CD4-positive, alpha-beta T cell treated with Interleukin-15 for 4 hours (primary cell): Measurements from ENCODE around the gene IGSF6.
"Not testable (repeated sequence)": the region's sequence is repeated elsewhere in the genome, so short reads cannot be mapped to it uniquely, and the experiment has no call there.

ENCODE experiments used
- DNase-seq: peaks from one replicate; pipeline ENCODE4 v3.0.0-alpha.2; 2020; ENCODE audit warnings: low spot score

IGSF6 gene

DNA sequence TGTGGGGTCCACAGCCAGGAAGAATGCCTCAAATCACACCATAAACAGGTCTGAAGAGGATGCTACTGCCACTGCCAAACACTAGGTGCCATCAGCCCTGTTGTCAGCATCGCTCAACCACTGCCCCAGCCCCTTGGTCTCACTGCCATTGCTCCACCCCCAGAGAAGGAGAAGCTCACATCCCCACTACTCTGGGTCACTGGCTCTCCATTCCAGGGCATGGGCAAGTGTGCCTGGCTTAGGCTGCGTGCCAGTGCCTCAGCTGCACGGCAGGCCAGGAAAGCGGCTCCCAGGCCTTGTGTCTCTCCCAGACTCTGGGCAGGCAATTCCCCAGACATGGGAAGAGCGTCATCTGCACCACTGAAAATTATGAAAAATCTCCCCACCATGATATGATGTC, 1.2 kb upstream of the IGSF6 start:
- no peak for DNase-seq

DNA sequence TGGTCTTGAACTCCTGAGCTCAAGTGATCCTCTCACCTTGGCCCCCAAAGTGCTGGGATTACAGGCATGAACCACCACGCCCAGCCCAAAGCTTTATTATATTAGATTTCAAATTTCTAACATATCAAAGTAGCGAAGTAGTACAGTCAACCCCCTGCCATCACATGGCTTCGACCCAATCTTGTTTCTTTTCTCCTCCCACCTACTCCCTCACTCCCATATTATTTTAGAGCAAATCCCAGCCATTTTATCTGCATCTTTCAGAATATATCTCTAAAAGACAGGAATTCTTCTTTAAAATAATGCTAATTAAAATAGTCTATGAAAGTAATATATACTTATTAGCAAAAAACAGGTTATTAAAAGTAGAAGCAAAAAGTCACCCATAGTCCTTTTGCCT, 893 bp downstream of the IGSF6 start:
- DNase-seq = no peak

DNA sequence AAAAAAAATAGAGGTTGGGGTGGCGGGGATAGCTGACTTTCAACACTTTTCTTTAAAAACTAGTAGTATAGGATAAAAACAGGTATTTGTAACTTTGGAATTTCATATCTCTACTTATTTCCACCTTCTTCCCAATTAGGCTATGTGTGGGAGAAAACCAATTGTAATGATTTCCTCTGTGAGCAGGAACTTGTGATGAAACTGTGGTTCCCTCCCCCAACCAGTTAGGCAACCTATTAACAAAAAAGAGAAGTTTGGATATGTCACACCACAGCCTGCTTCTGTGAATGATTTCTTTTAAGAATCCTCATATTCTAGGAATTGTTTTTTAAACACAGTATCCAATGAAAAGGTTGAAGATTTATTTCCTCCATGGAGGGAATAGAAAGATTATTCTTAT, 1.9 kb downstream of the IGSF6 start:
- DNase-seq = no peak

DNA sequence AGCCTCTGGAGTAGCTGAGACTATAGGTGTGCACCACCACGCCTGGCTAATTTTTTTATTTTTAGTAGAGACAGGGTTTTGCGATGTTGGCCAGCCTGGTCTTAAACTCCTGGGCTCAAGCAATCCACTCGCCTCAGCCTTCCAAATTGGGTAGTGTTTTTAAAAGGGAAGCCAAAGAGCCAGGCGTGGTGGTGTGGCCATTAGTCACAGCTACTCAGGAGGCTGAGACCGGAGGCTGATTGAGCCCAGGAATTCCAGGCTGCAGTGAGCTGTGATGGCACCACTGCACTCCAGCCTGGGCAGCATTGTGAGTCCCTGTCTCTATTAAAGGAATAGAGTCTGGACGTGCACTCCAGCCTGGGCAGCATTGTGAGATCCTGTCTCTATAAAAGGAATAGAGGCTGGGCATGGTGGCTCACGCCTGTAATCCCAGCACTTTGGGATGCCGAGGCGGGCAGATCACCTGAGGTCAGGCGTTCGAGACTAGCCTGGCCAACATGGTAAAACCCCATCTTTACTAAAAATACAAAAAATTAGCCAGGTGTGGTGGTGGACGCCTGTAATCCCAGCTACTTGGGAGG, 2.5 kb downstream of the IGSF6 start:
- not testable (repeated sequence) for DNase-seq

DNA sequence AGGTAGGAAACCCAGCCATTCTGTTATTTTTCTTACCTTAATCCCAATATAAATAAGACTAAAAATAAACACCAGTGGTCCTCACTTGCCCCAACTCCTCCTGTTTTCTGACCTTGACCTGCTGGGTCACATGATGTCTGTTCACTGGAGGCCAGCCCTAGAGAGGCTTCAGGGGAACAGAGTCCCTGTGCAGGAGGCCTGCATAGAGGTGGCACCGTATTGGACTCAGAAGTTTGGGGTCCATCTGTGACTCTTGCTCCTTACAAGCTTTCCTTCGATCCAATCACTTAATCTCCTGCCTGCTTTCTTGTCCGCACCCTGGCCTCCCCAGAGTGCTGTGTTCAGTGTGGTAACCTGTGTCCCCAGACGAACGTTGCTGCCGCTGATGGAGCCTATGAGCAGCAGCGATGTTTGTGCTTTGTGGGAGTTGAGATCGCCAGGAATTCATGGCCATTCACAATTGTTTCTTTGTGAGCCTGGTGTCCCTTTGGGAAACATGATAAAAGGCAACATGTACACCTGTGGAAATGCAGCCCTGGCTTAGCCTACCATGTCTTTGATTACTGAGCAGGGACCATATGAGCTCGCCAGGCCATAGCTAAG, 4.7 kb downstream of the IGSF6 start:
- no peak for DNase-seq

DNA sequence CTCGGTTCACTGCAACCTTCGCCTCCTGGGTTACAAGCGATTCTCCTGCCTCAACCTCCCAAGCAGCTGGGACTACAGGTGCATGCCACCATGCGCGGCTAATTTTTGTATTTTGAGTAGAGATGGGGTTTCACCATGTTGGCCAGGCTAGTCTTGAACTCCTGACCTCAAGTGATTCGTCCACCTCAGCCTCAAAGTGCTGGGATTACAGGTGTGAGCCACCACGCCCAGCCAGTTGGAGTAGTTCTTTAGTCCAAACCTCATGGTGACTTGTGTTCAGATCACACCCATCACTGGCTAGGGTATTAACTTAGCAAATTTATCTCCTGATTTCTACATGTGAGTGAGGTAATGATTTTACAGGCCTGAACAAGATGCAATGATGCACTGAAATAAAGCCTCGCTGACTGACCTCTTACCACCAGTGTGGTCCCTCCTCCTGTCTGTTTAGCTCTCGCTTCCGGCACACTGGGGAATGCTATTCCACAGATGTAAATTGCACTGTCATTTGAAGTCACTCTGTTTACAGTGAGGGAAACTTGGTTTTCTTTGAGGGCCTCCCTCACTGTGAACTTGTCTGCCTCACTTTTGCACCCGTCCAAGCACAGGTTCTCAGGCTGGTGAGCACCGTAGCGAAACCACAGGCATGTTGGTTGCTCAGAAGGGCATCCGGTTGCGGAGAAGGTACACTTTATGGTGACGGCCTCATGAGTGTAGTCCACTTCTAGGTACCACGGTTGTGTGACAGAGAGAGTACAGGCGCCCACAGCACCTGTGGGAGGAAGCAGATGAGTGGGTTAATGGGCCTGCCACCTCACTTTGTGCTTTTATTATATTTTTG, 5.5 kb downstream of the IGSF6 start:
- peak; percentile 88 for DNase-seq

DNA sequence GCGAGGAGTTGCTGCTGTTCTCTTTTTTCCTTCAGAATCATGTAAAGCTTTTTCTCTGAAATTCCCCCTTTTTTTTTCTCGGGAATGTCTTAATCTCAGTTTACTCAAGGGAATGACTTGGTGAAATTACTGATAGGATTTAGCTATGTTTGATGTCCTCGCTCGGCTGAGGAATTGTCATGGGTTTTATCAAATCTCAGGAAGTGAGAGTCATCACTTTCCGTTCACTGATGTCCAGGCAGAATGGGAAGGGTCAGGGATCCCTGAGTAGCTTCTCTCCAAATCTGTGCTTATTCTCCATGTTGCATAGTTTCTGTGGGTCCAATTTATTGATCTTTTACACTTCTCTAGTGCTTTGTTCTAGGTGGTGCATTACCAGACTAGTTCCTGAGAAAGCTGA, 6.3 kb downstream of the IGSF6 start:
- no peak for DNase-seq

DNA sequence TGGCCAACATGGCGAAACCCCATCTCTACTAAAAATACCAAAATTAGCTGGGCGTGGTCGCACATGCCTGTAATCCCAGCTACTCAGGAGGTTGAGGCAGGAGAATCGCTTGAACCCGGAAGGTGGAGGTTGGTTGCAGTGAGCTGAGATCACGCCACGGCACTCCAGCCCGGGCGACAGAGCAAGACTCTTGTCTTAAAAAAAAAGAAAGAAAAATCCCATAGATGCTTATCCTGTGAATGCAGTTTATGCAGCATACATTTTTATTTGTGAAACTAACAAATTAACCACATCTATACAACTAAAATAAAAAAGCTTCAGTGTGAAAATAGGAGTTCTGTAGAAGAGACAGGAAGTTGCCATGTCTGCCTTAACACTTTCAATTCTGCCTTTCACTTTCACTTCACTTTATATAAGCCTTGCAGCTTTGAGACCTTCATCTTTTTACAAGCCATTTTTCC, 7.1 kb downstream of the IGSF6 start:
- DNase-seq = peak; percentile 55

DNA sequence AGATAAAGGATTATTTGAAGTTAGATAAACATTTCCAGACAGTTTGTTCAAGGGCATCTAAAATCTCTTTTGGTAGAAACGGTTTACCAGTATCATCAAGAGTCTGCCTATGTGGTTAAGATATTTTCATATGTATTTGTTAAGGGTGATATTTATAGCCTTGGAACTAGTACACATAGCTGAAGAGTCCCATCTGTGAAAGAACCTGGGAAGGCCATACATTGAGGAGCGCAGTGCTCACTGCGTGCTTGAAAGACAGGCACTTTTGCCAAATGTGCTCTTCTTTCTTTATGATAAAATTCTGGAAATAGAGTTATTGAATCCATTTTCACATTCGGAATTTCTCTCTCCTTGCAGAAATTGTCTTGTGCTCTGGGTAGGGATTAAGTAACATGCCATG, 7.7 kb downstream of the IGSF6 start:
- no peak for DNase-seq

DNA sequence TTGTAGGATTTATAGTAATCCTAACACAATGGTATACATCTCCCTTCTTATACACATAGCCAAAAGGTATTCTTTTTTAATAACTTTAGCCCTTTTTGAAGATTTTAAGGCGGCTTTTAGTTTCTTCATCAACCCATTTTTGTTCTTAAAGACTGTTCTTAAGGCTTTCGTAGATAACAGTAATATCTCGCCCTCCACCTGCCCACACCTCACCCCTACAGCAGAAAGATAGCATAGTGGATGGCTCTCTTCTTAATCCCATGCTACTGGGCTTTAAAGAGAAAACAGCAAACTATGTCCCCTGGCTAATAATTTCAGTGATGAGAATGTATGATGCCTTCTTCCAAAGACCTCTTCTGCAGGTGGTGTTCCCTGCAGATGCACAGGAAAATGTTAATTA, 8.6 kb downstream of the IGSF6 start:
- no peak for DNase-seq

DNA sequence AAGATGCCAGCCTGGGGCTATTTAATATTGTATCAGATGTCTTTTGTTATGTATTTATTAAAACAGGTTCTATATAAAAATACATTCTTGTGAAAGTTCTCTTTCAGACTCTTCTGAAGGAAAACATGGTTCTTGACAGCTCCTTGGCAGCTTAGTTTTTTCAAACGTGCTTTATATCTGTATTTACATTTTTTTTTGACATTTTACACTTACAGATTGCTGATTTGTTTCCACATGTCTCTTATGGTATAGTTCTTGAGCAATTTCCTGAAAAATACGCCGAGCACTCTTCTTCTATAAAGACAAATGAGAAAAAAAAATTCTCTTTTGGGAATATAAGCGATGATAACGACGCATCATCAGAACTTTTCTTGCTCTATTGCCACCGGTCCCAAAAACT, 9.5 kb downstream of the IGSF6 start:
- DNase-seq = no peak

DNA sequence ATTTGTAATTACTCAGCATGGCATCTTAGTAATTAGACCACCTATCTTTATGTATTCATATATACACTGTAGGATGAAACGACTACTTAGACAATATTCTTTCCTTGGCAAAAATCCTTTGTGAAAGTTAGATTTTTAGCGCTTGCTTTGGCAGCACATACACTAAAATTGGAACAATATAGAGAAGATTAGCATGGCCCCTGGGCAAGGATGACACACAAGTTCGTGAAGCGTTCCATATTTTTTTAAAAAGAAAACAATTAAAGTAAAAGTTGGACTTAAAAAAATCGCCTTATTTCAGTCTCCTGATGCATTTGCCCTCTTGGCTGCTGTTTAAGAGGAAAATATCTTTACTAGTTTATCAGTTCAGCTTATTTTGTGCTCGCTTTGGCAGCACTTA, 10.5 kb downstream of the IGSF6 start:
- no peak for DNase-seq

DNA sequence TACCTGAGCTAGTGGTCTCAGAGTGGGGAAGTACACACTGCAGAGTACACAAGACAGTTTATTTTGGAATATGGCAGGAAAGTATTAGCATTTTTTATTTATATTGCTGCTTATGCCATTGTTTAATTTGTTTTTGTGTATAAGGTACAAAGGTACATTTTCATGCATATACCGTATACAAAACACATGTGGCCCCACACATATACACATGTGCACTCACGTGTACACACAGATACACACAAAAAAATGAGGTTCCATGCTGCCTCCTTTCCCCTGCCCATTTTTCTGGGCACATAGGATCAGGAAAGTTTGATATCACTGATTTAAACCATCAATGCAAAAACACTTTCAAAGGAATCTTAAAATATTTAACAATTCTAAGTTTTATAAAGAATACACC, 12.9 kb downstream of the IGSF6 start:
- no peak for DNase-seq

DNA sequence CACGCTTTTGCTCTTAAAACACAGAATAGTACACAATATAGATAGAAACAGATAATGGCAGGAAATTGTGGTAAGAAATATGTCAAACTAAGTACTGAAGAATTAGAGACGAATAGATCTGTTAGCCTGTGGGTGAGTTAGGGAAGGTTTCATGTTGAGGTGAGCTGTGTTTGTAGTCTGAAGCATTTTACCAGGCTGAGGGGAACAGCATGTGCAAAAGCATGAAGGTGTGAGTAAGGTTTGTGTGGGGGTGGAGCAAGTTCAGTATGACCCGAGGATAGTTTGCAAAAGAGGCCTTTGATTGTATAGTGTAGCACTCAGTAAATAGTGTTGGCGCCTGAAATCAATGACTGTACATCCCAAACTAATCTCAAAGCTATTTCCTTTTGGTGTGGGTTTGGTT, 13.8 kb downstream of the IGSF6 start:
- DNase-seq = peak; percentile 48

DNA sequence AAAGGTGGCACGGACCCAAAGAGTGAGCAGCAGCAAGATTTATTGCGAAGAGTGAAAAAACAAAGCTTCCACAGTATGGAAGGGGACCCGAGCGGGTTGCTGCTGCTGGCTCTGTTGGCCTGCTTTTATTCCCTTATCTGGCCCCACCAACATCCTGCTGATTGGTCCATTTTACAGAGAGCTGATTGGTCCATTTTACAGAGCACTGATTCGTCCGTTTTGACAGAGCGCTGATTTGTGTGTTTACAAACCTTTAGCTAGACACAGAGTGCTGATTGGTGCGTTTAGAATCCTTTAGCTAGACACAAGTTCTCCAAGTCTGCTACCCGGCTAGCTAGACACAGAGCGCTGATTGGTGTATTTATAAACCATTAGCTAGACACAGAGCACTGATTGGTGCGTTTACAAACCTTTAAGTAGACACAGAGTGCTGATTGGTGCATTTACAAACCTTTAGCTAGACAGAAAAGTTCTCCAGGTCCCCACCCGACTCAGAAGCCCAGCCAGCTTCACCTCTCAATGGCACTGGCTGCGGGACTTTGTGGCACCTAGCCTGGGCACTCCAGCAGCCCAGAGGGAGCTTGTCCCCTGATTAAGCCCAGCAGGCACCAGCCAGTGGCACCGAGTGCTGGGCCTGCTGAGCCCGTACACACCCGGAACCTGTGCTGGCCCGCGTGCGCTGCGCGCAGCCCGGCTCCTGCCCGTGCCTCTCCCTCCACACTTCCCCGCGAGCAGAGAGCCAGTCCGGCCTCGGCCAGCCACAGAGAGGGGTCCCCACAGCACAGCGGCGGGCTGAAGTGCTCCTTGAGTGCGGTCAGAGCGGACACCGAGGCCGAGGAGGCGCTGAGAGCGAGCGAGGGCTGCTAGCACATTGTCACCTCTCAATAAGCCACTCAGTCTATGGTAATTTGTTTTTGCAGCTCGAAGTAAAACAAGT, 15.1 kb downstream of the IGSF6 start:
- DNase-seq = no peak

DNA sequence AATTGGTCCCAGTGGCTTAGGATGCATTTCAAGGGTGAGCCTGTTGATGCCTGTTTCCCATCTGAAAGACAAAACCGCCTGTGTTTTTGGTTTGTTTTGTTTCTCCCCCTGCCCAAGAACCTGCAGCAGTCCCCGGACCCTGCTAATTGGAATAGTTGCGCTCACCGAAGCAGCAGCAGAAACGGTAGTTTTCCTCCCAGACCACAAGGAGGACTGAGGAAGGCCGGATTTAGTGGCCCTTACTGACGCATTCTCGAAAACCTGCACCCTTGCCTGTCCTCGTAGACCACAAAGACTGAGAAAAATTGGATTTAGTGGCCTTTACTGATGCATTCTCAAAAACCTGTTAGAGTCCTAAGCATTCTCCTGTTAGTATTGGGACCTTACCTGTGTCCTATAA, 16.7 kb downstream of the IGSF6 start:
- DNase-seq = not testable (repeated sequence)

DNA sequence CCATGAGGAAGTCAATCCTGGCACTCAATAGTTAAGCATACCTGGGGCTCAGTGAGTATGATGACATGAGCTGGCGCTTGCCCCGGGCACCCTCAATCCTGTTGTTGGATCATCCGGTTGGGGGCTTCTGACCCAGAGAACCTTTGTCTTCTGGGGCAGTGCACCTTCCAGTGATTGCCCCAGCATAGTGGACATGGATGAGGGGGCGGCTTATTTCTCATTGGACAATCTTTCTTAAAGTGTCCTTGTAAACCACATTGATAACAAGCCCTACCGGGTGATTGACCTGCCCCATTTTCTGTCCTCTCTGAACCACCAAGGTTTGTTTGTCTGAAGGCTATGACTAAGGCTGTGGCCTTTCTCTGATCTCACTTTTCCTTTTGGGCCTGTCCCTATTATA, 18.2 kb downstream of the IGSF6 start:
- DNase-seq = no peak

DNA sequence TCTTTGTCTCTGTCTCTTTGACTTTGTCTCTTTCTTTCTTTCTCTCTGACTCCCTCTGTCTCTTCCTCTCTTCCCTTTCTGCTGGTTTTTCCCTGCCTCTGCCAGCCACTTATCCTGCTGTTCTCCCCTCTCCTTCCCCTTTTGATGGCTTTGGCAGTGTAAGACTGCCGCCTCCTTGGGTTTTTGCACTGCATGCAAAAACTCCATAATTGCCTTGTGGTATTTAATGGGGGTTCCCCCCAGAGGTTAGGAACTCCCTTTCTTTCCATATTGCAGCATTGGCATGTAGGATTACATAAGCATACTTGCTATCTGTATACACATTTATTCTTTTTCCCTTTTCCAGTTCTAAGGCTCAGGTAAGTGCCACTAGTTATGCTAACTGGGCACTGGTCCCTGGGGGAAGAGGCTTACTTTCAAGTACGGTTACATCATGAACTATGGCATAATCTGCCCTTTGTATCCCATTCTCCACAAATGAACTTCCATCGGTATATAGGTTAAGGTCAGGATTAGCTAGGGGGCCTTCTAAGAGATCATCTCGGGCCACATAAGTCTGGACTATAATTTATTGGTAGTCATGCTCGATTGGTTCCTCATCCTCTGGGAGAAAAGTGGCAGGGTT, 20.3 kb downstream of the IGSF6 start:
- not testable (repeated sequence) for DNase-seq

DNA sequence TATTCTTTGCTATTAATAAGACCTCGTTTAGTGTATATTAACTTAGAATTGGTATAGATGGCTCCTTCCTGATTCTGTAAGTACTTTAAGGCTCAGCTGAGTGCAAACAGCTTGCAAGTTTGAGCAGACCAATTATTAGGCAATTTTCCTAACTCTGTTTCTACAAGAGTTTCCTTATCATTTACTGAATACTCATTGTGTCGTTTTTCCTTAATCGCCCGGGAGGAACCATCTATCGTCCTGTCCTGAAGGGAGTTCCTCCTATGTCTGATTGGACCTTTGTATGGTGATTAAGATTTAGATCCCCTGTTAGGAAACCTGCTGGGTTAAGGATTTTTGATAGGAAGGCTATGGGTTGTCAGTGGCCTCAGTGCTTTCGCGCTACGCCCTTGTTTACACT, 21.0 kb downstream of the IGSF6 start:
- not testable (repeated sequence) for DNase-seq

DNA sequence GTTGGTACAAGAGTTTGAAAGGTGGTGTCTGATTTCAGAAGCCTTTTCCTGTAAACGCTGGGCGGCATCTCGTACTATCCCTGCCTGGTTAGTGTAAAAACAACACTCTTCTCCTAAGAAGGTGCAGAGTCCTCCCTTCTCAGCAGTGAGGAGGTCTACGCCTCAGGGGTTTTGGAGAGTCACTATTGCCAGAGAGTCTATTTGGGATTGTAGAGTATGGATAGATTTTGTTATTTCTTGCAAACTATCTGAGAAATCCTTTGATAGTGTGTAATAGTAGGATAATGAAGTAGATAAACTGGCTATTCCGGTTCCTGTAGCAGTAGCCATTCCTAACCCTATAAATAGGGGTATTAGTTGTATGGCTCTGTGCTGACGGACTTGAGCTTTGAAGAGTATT, 21.5 kb downstream of the IGSF6 start:
- not testable (repeated sequence) for DNase-seq

DNA sequence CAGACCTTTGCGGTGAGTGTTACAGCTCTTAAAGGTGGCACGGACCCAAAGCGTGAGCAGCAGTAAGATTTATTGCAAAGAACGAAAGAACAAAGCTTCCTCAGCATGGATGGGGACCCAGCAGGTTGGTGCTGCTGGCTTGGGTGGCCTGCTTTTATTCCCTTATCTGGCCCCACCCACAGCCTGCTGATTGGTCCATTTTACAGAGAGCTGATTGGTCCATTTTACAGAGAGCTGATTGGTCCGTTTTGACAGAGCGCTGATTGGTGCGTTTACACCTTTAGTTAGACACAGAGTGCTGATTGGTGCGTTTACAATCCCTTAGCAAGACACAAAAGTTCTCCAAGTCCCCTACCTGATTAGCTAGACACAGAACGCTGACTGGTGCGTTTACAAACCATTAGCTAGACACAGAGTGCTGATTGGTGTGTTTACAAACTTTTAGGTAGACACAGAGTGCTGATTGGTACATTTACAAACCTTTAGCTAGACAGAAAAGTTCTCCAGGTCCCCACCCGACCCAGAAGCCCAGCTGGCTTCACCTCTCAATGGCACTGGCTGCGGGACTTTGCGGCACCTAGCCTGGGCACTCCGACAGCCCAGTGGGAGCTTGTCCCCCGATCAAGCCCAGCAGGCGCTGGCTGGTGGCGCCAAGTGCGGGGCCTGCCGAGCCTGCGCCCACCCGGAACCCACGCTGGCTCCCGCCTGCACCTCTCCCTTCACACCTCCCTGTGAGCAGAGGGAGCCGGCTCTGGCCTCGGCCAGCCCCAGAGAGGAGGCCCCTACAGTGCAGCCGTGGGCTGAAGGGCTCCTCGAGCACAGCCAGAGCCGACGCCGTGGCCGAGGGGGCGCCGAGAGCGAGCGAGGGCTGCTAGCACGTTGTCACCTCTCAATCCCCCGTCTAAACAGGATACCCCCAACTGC, 22.5 kb downstream of the IGSF6 start:
- DNase-seq = not testable (repeated sequence)
